K562 (cell line): ENCODE data around the gene STX1B. TPM values are rescaled to one million over a fixed set of nuclear protein-coding genes. Genes with fewer than 3 reads are reported as not detected.

Source experiments
- ATAC-seq: fragments of 200-7000 bp; cut with Tn5 transposase; 3 replicates; pipeline ENCODE4 v1.9.1; 2020; ENCODE audit warnings: moderate library complexity
- BruUV-seq: library from RNA; stranded (reverse); fragments of 400-500 nt; replicated peaks from 2 replicates; lab custom pipeline; 2021; lab: Mats Ljungman, UMichigan
- CTCF ChIA-PET: fragments of 300-600 bp; formaldehyde crosslinking; extraction: SDS; loops from one replicate; lab custom pipeline; 2021; ENCODE audit warnings: low intra/inter-chr PET ratio; lab: Yijun Ruan, JAX
- POLR2A ChIA-PET: fragments of 300-600, 350-650 bp; sonication (Branson Sonifier 250); formaldehyde crosslinking; extraction: SDS; loops from one replicate; lab custom pipeline; 2021; ENCODE audit warnings: antibody characterized with exemption, inconsistent platforms; lab: Yijun Ruan, JAX
- DNase-seq, 4 experiments: peaks; one replicate each; pipeline versions ENCODE4 v3.0.0 to v3.0.0-alpha.2; 2011 to 2018; ENCODE audit warnings: low spot score in 3 of 4, mixed read lengths in 3 of 4; ENCODE audit errors: extremely low read depth in 1 of 4
- FAIRE-seq: peaks from 2 replicates; lab custom pipeline; 2011; peaks lifted over from hg19 to GRCh38; lab: Jason Lieb, UNC
- H2AFZ ChIP-seq: 2 replicates; pipeline ENCODE4 v1.6.0; 2011; ENCODE audit warnings: low read depth, low read length, control low read depth, inconsistent platforms
- H3K27ac ChIP-seq: fragments of 200-600 bp; 3 replicates; pipeline ENCODE4 v1.8.0; 2011; ENCODE audit warnings: low read depth, mild to moderate bottlenecking, control low read depth, inconsistent platforms, low read length, moderate library complexity, mixed read lengths; ENCODE audit errors: extremely low read depth
- H3K27me3 ChIP-seq, 2 experiments: fragments of 300-600 bp in 1 of 2; 2 replicates in 1 of 2; 3 replicates in 1 of 2; pipeline versions ENCODE4 v1.6.0 to v1.8.0; 2011; ENCODE audit warnings: inconsistent platforms in 2 of 2, low read length in 2 of 2, mild to moderate bottlenecking in 1 of 2, mixed read lengths in 1 of 2, moderate library complexity in 1 of 2; ENCODE audit not compliant: control insufficient read depth in 2 of 2, insufficient read depth in 2 of 2
- H3K36me3 ChIP-seq: fragments of 300-600 bp; 3 replicates; pipeline ENCODE4 v1.8.0; 2011; ENCODE audit warnings: mild to moderate bottlenecking, low read length, inconsistent platforms; ENCODE audit not compliant: control insufficient read depth, insufficient read depth
- H3K4me1 ChIP-seq, 2 experiments: fragments of 200-600 bp in 1 of 2; replicated peaks in 1 of 2; 2 replicates in 1 of 2; 3 replicates in 1 of 2; pipeline versions ENCODE4 v1.5.1 to v1.8.0; 2011; ENCODE audit warnings: inconsistent platforms in 2 of 2, low read length in 2 of 2, mild to moderate bottlenecking in 1 of 2, mixed read lengths in 1 of 2, moderate library complexity in 1 of 2; ENCODE audit not compliant: control insufficient read depth in 2 of 2, insufficient read depth in 2 of 2
- H3K4me2 ChIP-seq: 2 replicates; pipeline ENCODE4 v1.6.1; 2011; ENCODE audit warnings: low read length, control low read depth, inconsistent platforms, mixed read lengths; ENCODE audit not compliant: insufficient read depth
- H3K4me3 ChIP-seq: fragments of 200-600 bp; sonication (generic), shearing (Covaris generic); 2 replicates; pipeline ENCODE4 v1.5.1; 2016; ENCODE audit warnings: control low read depth, inconsistent platforms
- H3K79me2 ChIP-seq: fragments of 200-600 bp; 3 replicates; pipeline ENCODE4 v1.8.0; 2011; ENCODE audit warnings: low read length, inconsistent platforms; ENCODE audit not compliant: control insufficient read depth, insufficient read depth
- H3K9ac ChIP-seq, 2 experiments: 2 replicates each; pipeline versions ENCODE4 v1.6.0 to v1.6.1; 2011; ENCODE audit warnings: low read depth in 2 of 2, low read length in 2 of 2, control low read depth in 1 of 2, inconsistent platforms in 1 of 2, mild to moderate bottlenecking in 1 of 2, mixed read lengths in 1 of 2; ENCODE audit not compliant: insufficient read depth in 1 of 2
- H3K9me1 ChIP-seq: one replicate; pipeline ENCODE4 v1.6.0; 2011; ENCODE audit warnings: inconsistent platforms, mild to moderate bottlenecking, low read length, moderate library complexity; ENCODE audit not compliant: control insufficient read depth, insufficient read depth
- H3K9me3 ChIP-seq: replicated peaks from 2 replicates; pipeline ENCODE4 v1.5.1; 2011; ENCODE audit warnings: low read depth, low read length, inconsistent platforms; ENCODE audit not compliant: control insufficient read depth, insufficient read depth
- H4K20me1 ChIP-seq: replicated peaks from 2 replicates; pipeline ENCODE4 v1.6.1; 2011; ENCODE audit warnings: low read length, inconsistent platforms, mixed read lengths; ENCODE audit not compliant: control insufficient read depth, insufficient read depth
- BMI1 ChIP-seq: fragments of 150-350 bp; IDR thresholded peaks from 2 replicates; pipeline ENCODE4 v1.6.1; 2014; ENCODE audit warnings: low read length
- CSDE1 ChIP-seq, 2 experiments: fragments of 450-650 bp; IDR thresholded peaks; 2 replicates each; pipeline ENCODE4 v1.6.1; 2016; ENCODE audit warnings: mild to moderate bottlenecking in 1 of 2
- ETS1 ChIP-seq: conservative IDR thresholded peaks from 2 replicates; pipeline ENCODE4 v1.6.1; 2011; ENCODE audit warnings: low read depth, mild to moderate bottlenecking, low read length; ENCODE audit not compliant: control insufficient read depth
- KHSRP ChIP-seq: fragments of 450-650 bp; IDR thresholded peaks from 2 replicates; pipeline ENCODE4 v1.6.1; 2017
- MXI1 ChIP-seq: IDR thresholded peaks from 2 replicates; pipeline ENCODE4 v1.6.1; 2011; ENCODE audit warnings: low read depth, mild to moderate bottlenecking, improper control_type of control experiment, low read length
- NEUROD1 ChIP-seq: fragments of 150-350 bp; IDR thresholded peaks from 2 replicates; pipeline ENCODE4 v1.6.1; 2014; ENCODE audit warnings: borderline replicate concordance, low read length, low read depth; ENCODE audit not compliant: partially characterized antibody
- NONO ChIP-seq, 2 experiments: fragments of 200-400 bp in 1 of 2; fragments of 450-650 bp in 1 of 2; formaldehyde crosslinking in 1 of 2; IDR thresholded peaks; 2 replicates each; pipeline ENCODE4 v1.6.1; 2017; ENCODE audit warnings: low read depth in 2 of 2, mild to moderate bottlenecking in 2 of 2, moderate library complexity in 2 of 2, low read length in 1 of 2
- PKNOX1 ChIP-seq: fragments of 450-650 bp; IDR thresholded peaks from 2 replicates; pipeline ENCODE4 v1.6.1; 2016
- SP1 ChIP-seq: sonication (generic); formaldehyde crosslinking; IDR thresholded peaks from 2 replicates; pipeline ENCODE4 v1.8.1; 2022; ENCODE audit warnings: mild to moderate bottlenecking, missing genetic modification reagents
- VEZF1 ChIP-seq: fragments of 200-800 bp; sonication (Bioruptor generic); IDR thresholded peaks from 2 replicates; pipeline ENCODE4 v1.6.1; 2017; ENCODE audit warnings: missing genetic modification characterization, missing compliant biosample characterization
- YY1 ChIP-seq, 3 experiments: IDR thresholded peaks; 2 replicates each; pipeline ENCODE4 v1.6.1; 2011; ENCODE audit warnings: low read length in 2 of 3, mild to moderate bottlenecking in 2 of 3, moderate library complexity in 2 of 3, borderline replicate concordance in 1 of 3, control low read depth in 1 of 3, low read depth in 1 of 3; ENCODE audit not compliant: insufficient read depth in 3 of 3, insufficient replicate concordance in 2 of 3, control insufficient read depth in 1 of 3, insufficient read length in 1 of 3; ENCODE audit errors: extremely low read depth in 1 of 3
- WGBS: fragments of 100-300 bp; shearing (Covaris generic); methylation state at CpG from one replicate; pipeline ENCODE4 v1.1.6; 2016; ENCODE audit warnings: low coverage, mixed read lengths; ENCODE audit not compliant: insufficient coverage; ENCODE audit errors: missing lambda C conversion rate; 5-methylcytosine and 5-hydroxymethylcytosine counted together
- in situ Hi-C: fragments of 300-500 bp; cut with MboI; formaldehyde crosslinking; loops from 4 replicates; pipeline ENCODE4 v1.15.0; 2018; ENCODE audit warnings: inconsistent platforms, mixed read lengths
- intact Hi-C: fragments of 100-400 bp; cut with micrococcal nuclease; formaldehyde crosslinking; loops from 2 replicates; pipeline ENCODE4 v1.14.2; 2022
- polyA plus RNA-seq, 8 experiments: library from polyadenylated mRNA; depleted of rRNA in 4 of 8; stranded (reverse) in 5 of 8; unstranded in 3 of 8; fragments of >200 nt; fragmentation: Nextera tagmentation in 2 of 8; fragmentation: Illumina TruSeq in 1 of 8; extraction: Ambion mirVana in 2 of 8; extraction: Trizol in 1 of 8; gene quantifications; 2 replicates each; pipeline versions ENCODE4 v1.2.1 to v1.2.3, GENCODE V29; 2011 to 2014; ENCODE audit warnings: inconsistent platforms in 1 of 8, missing spikeins in 1 of 8
- total RNA-seq, 7 experiments: library from RNA; depleted of rRNA in 6 of 7; stranded (reverse); fragments of >200 nt in 6 of 7; fragmentation: Illumina TruSeq in 2 of 7; extraction: Trizol in 2 of 7; gene quantifications; 2 replicates each; pipeline versions ENCODE4 v1.2.1 to v1.2.3, GENCODE V29; 2011 to 2021; ENCODE audit warnings: low replicate concordance in 1 of 7

STX1B gene
- total and polyA plus RNA-seq, 9 of the 15 experiments (the other 6 are each of a cell fraction or from before 2014, with no cell fraction given): 0.07 to 2.5 (median 0.86) TPM

- Histone ChIP-seq H3K36me3 (peaks cover 44% of the 10 kb centered on the region; the same call in 2 of the 3 replicates), H3K4me1 (peaks cover 18 to 46% of the 10 kb centered on the region in 2 experiments), H3K79me2 (peaks cover 29% of the 10 kb centered on the region), H3K4me2 (peak overlapping the region; percentile 98; the same call in 1 of the 2 replicates), H3K9me1 (peaks cover 4% of the 10 kb centered on the region), H3K9ac (peak overlapping the region in 1 of 2 experiments; percentile 94; a peak in 2 of 4 replicates), H3K4me3 (peak overlapping the region; percentile 83), H3K27me3 (no peaks in the 10 kb centered on the region), H3K27ac (peak overlapping the region; percentile 87; the same call in 1 of the 3 replicates), H2AFZ (0 out of 2 replicates have a peak overlapping the region, but pooled peaks have one; percentile 35), H3K9me3 (no peaks in the 10 kb centered on the region), H4K20me1 (no peaks in the 10 kb centered on the region)
- WGBS: 63% methylated on average over 17 of the region's 44 CpGs
- POLR2A ChIA-PET: interaction anchor here (0.5 to 1.2 kb wide), 3 partner anchors 40 to 232 kb away, joined by 3 to 4 read pairs (median 3); partner anchors contain the start of gene FUS
- no TSS peak for BruUV-seq
- intact Hi-C loops (no loop called here), in situ Hi-C loops (no loop called here)
- FAIRE-seq: peak; percentile 70
- ATAC-seq: peak; percentile 52
- CTCF ChIA-PET: no interaction called here
- peak; percentile 63 to 73 (median 68) for DNase-seq
- TF ChIP-seq PKNOX1 (peak; percentile 98), CSDE1 (IDR thresholded peaks at IDR 0.05) (peak in 1 of 2 experiments; percentile 95; a peak in 2 of 4 replicates), BMI1 (peak; percentile 94), KHSRP (no peak), YY1 (IDR thresholded peaks at IDR 0.05; ENCODE audit: borderline replicate concordance in 1 of 3, control insufficient read depth in 1 of 3, extremely low read depth in 1 of 3, insufficient read depth in 3 of 3, insufficient read length in 1 of 3, insufficient replicate concordance in 2 of 3, low read depth in 1 of 3, low read length in 2 of 3) (peak in 2 of 3 experiments; percentile 21 to 50), MXI1 (peak; percentile 95), ETS1 (no peak), VEZF1 (CRISPR knock-in tag) (peak; percentile 68), NEUROD1 (peak; percentile 91), NONO (IDR thresholded peaks at IDR 0.05; ENCODE audit: low read depth in 2 of 2, low read length in 1 of 2) (no peak), SP1 (CRISPR knock-in tag) (peak; percentile 41; the same call in 1 of the 2 replicates)
Observed at GRCh38 chr16:30947859-30948666, 62.4 kb downstream of the STX1B start.
